Activated CD4-positive, alpha-beta T cell treated with anti-CD3 and anti-CD28 coated beads, Interleukin-2, amount 50 U/mL, for 4 hours (primary cell): ENCODE data around the gene METRN.

Experiments used
- DNase-seq, 2 experiments: peaks; one replicate each; pipeline ENCODE4 v3.0.0-alpha.2; 2020

METRN gene

GRCh38 chr16:714558-715476 lies at the start of gene METRN:
TSS of gene METRN (plus strand) at chr16:715118. CDS start at chr16:715290, 172 bp downstream.
- peak; percentile 82 for DNase-seq

DNA sequence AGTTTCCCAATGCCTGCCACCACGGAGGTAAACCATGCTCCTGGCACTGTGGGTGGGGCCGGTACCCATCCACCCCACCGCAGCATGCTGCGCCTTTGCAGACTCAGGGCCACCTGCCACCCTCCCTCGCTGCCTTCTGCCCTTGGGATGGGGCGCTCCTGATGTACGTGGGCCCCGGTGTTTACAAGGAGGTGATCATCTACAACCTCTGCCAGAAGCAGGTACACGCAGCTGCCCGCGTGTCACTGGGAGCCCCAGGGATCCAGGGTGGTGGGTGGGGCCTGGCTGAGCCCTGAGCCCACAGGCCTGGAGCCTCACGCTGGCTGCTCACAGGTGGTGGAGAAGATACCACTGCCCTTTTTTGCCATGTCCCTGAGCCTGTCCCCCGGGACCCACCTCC lies 48.3 kb upstream of the METRN start:
- no peak for DNase-seq

- no peak for DNase-seq
Observed at GRCh38 chr16:667113-667779, 47.7 kb upstream of the METRN start.

GRCh38 chr16:667780-668518 lies 47.0 kb upstream of the METRN start, which contains the start of gene RHOT2:
TSS of gene RHOT2 (plus strand) at chr16:668132. CDS start at chr16:668200, 68 bp downstream.
- peak; percentile 83 to 86 for DNase-seq

- no peak for DNase-seq
Observed at GRCh38 chr16:668519-669171, 46.3 kb upstream of the METRN start.

DNA sequence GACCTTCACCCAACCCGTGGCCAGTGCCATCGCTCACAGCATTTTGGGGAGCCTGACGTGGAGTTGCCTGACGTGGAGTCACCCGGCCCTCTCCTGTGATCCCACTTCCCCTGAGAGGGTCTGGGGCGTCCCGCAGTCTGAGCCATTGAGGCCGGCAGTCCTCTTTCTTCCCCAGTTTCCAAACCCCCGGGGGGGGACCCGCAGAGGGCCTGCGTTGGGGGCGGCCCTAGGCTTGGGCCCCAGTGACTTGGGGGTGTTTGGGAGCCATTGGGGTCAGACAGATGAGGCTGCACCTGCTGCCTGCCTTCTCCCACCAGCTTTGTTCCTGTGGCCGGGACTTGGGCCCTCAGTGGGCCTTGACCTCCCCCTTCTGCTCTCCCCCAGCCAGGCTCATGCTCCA lies 45.3 kb upstream of the METRN start:
- no peak for DNase-seq

GRCh38 chr16:670485-671352 lies 44.2 kb upstream of the METRN start:
- no peak for DNase-seq

GRCh38 chr16:671353-672131 lies 43.4 kb upstream of the METRN start:
- no peak for DNase-seq

GRCh38 chr16:672371-672770 lies 42.5 kb upstream of the METRN start:
- DNase-seq = no peak

- DNase-seq = no peak
Observed at GRCh38 chr16:672851-673250, 42.1 kb upstream of the METRN start.

- no peak for DNase-seq
Observed at GRCh38 chr16:673399-673991, 41.4 kb upstream of the METRN start.

DNA sequence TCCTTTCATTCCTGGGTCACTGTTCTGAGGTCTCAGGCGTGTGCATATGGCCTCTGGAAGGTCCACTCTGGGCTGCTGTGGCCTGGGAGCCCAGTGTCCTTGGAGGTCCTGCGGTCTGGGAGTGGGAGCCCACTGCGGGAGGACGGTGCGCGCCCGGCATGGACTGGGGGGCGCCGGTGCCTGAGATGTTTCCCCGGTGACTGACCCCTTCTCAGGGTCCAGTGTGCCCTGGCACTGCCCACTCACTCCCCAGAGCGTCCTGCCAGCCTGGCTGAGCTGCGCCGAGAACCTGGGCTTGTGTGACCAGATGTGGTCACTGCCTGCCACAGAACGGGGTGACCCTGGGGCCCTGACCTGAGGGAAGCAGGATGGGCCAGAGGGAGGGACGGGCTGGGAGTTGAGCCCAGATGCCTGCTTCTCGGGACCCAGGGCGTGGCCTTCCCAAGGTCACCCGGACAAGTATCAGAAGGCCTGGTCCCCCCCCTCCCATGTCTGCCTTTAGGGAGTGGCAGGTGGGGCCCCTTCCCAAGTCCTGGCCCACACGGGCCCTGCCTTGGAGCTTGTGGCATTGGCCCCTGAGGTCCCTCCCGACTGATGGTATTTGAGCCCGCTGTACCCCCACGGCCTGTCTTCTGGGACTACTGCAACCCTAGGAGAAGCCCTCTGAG lies 40.6 kb upstream of the METRN start:
- DNase-seq = no peak

DNA sequence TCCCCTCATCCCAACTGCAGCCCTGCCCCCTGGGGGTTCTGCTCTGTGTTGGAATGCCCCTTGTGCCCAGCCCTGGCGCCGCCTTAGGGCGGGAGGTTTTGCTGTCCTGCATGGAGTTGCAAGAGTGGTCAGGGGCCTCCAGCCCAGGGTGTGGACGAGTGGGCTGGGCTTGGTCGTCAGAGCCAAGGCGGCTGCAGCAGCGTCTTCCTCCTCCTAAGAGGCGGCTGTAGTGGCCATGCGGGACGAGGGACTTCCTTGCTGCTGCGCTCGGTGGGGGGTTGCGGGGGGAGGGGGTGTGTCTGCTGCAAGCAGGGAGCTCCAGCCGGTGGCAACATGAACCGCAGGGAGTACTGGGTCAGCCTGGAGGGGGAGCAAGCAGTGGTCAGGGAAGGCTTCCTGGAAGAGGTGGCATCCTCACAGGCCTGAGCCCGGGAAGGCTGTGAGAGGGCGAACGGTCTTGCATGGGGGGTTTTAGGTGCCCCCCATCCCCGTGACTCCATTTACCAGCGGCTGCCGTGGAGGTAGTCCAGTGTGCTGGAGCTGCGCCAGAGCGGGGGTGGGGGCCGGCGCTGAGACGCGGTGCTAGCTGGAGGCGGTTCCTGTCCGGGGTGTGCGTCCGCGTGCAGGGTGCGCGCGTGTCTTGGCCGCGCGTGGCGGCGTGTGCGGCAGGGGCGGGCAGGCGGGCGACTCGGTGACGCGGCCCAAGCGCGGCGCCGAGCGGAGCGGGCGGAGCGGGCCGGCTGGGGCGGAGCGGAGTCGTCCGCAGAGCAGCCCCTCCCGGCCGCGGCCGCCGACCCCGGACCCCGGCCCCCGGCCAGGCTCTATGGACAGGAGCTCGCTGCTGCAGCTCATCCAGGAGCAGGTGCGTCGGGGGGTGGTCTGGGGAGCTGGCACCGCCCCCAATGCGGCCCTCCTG lies 39.7 kb upstream of the METRN start, which contains the start of gene RHBDL1:
TSS of gene RHBDL1 (plus strand) at position 704 of the 916 bp plus-strand sequence. CDS start at position 824, 120 bp downstream.
- DNase-seq = no peak

- no peak for DNase-seq
Observed at GRCh38 chr16:675884-676564, 38.9 kb upstream of the METRN start.

DNA sequence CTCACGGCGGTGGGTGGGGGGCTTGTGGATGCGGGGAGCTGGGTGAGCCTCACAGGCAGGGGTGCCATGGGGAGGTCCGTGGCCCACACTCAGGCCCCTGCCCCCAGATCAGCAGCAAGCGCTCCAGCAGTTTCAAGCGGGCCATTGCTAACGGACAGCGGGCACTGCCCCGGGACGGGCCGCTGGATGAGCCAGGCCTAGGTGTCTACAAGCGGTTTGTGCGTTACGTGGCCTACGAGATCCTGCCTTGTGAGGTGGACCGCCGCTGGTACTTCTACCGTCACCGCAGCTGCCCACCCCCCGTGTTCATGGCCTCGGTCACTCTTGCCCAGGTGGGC lies 38.4 kb upstream of the METRN start:
- DNase-seq = no peak

GRCh38 chr16:676913-677312 lies 38.0 kb upstream of the METRN start:
- peak in 1 of 2 experiments; percentile 28 for DNase-seq

DNA sequence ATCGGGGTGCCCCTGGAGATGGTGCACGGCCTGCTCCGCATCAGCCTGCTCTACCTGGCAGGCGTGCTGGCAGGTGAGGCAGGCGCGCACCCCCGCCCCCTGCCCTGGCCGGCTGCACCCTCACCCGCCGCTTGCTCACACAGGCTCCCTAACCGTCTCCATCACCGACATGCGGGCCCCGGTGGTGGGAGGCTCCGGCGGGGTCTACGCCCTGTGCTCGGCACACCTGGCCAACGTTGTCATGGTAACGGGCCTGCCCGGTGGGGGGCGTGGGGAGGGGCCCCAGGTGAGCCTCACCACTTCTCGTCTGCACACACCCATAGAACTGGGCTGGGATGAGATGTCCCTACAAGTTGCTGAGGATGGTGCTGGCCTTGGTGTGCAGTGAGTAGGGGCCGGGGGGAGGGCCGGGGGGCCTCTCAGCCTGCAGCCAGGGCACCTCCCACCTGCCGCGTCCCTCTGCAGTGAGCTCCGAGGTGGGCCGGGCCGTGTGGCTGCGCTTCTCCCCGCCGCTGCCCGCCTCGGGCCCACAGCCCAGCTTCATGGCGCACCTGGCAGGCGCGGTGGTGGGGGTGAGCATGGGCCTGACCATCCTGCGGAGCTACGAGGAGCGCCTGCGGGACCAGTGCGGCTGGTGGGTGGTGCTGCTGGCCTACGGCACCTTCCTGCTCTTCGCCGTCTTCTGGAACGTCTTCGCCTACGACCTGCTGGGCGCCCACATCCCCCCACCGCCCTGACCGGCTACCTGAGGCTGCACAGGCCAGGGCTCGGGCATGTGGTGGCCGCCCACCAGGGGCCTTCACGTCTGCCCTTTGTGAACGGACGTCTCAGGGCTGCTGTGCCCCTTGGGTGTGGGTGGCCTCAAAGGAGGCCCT lies 37.4 kb upstream of the METRN start:
- no peak for DNase-seq
